ENCODE measurements around the gene AOPEP.
A peak's percentile ranks its signal among the peaks of the same experiment; 100 is the strongest.

AOPEP gene

GRCh38 chr9:94993821-94994165 lies 267.3 kb downstream of the AOPEP start:
- DNase-seq (ENCODE audit: low spot score), result no peak

- DNase-seq (ENCODE audit: low spot score), result no peak
Measured at GRCh38 chr9:94995048-94995693, 268.7 kb downstream of the AOPEP start.

- DNase-seq (ENCODE audit: low spot score), result no peak
Measured at GRCh38 chr9:94996641-94997040, 270.1 kb downstream of the AOPEP start.

- no peak for DNase-seq (ENCODE audit: low spot score)
Measured at GRCh38 chr9:94997727-94998126, 271.2 kb downstream of the AOPEP start.

- DNase-seq (ENCODE audit: low spot score), result no peak
Measured at GRCh38 chr9:94999832-95000231, 273.3 kb downstream of the AOPEP start.

DNA sequence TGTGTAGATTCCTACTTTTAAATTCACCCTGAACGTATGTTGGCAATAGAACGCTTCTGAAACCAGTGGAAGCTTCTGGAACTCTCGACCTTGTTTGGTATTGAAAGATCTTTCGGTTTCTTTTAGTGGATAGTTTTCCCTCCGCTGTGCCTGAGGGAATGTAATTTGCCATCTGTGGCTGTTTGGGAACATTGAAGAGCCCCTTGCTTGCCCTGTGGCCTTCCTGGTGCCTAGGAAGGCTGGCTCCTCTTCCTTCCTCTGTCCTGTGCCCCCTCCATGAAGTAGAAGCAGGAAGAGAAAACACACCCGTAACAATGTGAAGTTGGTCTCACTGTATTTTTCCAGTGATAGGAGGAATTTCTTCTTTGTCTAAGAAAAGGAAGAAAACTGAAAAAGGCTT lies 274.3 kb downstream of the AOPEP start:
- DNase-seq (ENCODE audit: low spot score), result no peak

DNA sequence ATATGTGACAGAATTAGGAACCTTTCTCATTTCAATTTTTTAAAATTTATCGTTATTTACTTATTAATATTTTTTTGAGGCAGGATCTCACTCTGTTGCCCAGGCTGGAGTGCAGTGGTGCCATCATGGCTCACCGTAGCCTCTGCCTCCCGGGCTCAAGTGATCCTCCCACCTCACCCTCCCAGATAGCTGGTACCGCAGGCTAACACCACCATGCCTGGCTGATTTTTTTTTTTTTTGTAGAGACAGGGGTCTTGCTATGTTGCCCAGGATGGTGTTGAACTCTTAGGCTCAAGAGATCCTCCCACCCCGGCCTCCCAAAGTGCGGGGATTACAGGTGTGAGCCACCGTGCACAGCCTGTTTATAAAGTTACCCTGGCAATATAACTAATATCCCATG lies 275.2 kb downstream of the AOPEP start:
- DNase-seq (ENCODE audit: low spot score), result no peak

- peak; percentile 86 for DNase-seq (ENCODE audit: low spot score)
Measured at GRCh38 chr9:95003689-95004410, 277.4 kb downstream of the AOPEP start.

- peak; percentile 86 for DNase-seq (ENCODE audit: low spot score)
Measured at GRCh38 chr9:95004411-95005277, 278.1 kb downstream of the AOPEP start.

- DNase-seq (ENCODE audit: low spot score), result peak; percentile 17
Measured at GRCh38 chr9:95005278-95006143, 279.0 kb downstream of the AOPEP start.

- no peak for DNase-seq (ENCODE audit: low spot score)
Measured at GRCh38 chr9:95007226-95007869, 280.8 kb downstream of the AOPEP start.

DNA sequence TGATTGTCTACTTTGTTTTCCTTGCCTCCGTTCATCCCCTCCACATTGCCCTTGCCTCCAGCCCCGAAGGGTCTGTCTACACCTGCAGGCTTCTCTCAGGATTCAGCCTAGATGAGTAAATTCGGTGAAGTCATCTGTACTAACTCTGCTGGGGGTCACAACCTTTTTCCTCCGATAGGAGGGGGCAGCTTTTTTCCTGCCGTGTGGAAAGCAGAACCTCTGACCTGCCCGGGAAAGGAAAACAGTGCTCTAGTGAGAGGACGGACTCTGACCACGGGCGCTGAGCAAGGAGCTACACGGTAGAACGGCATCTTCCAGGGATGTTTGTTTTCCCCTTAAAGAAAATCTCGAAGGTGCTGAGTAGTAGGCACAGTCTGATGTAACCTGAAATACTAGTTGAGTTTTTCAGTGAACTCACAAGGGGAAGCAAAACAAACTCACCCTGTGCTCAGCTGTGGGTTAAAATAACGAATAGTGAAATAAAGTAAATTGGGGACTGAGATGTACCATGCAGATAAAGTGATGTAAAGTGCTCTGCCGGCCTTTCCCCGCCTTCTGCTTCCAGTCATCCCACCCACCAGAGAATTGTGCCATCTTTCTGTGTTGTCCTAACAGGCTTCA lies 281.8 kb downstream of the AOPEP start:
- DNase-seq (ENCODE audit: low spot score), result no peak

GRCh38 chr9:95009459-95009858 lies 283.0 kb downstream of the AOPEP start:
- DNase-seq (ENCODE audit: low spot score), result no peak

- no peak for DNase-seq (ENCODE audit: low spot score)
Measured at GRCh38 chr9:95010431-95010838, 283.9 kb downstream of the AOPEP start.

GRCh38 chr9:95012035-95012708 lies 285.7 kb downstream of the AOPEP start:
- DNase-seq (ENCODE audit: low spot score), result no peak

GRCh38 chr9:95012902-95013301 lies 286.4 kb downstream of the AOPEP start:
- no peak for DNase-seq (ENCODE audit: low spot score)

- no peak for DNase-seq (ENCODE audit: low spot score)
Measured at GRCh38 chr9:95014917-95015316, 288.4 kb downstream of the AOPEP start.

- no peak for DNase-seq (ENCODE audit: low spot score)
Measured at GRCh38 chr9:95015569-95015968, 289.1 kb downstream of the AOPEP start.

DNA sequence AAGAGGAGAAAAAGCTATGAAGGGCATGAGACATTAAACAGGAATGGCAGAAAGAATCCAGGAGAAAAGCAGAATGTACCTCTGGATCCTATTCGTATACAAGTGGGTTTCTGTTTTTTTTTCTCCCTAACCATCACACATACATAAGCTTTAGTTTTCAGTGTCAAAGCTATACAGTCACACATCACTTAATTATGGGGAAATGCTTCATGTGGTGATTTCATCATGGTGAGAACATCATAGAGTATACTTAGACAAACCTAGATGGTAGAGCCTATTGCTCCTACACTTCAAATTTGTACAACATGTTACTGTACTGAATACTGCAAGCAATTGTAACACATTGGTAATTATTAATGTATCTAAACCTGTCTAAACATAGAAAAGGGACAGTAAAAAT lies 290.6 kb downstream of the AOPEP start:
- DNase-seq (ENCODE audit: low spot score), result no peak

DNA sequence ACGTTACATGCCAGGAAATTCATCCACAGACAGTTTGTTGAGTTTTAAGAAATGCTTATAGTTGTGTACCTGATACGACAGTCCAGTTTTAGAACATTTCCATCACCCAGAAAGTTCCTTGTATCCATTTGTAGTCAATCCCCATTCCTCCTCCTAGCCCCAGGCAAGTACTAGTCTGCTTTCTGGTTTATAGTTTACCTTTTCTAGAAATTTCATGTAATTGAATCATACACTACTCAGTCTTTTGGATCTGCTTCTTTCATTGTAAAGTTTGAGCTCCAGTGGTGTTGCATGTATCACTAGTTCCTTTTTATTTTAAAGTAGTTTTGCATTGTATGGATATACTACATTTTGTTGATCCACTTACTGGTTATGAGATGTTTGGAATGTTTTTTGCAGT lies 291.2 kb downstream of the AOPEP start:
- DNase-seq (ENCODE audit: low spot score), result no peak
